Esophagus (tissue), 2 donors: ENCODE data around the gene COMMD1. TPM values are rescaled to one million over a fixed set of nuclear protein-coding genes. Genes with fewer than 3 reads are reported as not detected.
"Not testable (repeated sequence)": the region's sequence is repeated elsewhere in the genome, so short reads cannot be mapped to it uniquely, and the experiment has no call there.

Source experiments
- H3K27ac ChIP-seq, 2 donors: one replicate each; pipeline ENCODE4 v1.5.1; 2013; ENCODE audit warnings: low read depth in 2 of 2, mild to moderate bottlenecking in 2 of 2, inconsistent platforms in 1 of 2, low read length in 1 of 2, moderate library complexity in 1 of 2
- H3K27me3 ChIP-seq, 2 donors: one replicate each; pipeline ENCODE4 v1.6.1; 2013; ENCODE audit warnings: low read length in 2 of 2, control low read depth in 1 of 2, mild to moderate bottlenecking in 1 of 2; ENCODE audit not compliant: insufficient read depth in 2 of 2, control insufficient read depth in 1 of 2
- H3K36me3 ChIP-seq, 2 donors: one replicate each; pipeline ENCODE4 v1.6.1; 2013; ENCODE audit warnings: low read length in 1 of 2; ENCODE audit not compliant: control insufficient read depth in 2 of 2, insufficient read depth in 2 of 2
- H3K4me1 ChIP-seq, 2 donors: one replicate each; pipeline ENCODE4 v1.6.1; 2013; ENCODE audit warnings: low read length in 1 of 2; ENCODE audit not compliant: control insufficient read depth in 2 of 2, insufficient read depth in 2 of 2
- H3K4me3 ChIP-seq, 2 donors: one replicate each; pipeline ENCODE4 v1.5.1; 2013; ENCODE audit warnings: low read length in 2 of 2, mild to moderate bottlenecking in 2 of 2, low read depth in 1 of 2, moderate library complexity in 1 of 2
- H3K9me3 ChIP-seq, 2 donors: one replicate each; pipeline ENCODE4 v1.6.1; 2013; ENCODE audit warnings: mild to moderate bottlenecking in 2 of 2, low read depth in 1 of 2, low read length in 1 of 2, moderate library complexity in 1 of 2; ENCODE audit not compliant: control insufficient read depth in 2 of 2, insufficient read depth in 1 of 2
- WGBS, 2 donors: extraction: QIAGEN DNeasy Blood & Tissue Kit; methylation state at CpG; one replicate each; pipeline ENCODE4 v1.1.7; 2013; 5-methylcytosine and 5-hydroxymethylcytosine counted together
- polyA plus RNA-seq, 2 donors: library from polyadenylated mRNA; stranded (reverse); fragments of 200-250 nt; gene quantifications; one replicate each; pipeline ENCODE4 v1.2.3, GENCODE V29; 2013
- donor health status: healthy with polysubstance abuse.
- donor health status: Bipolar disorder and iron deficiency.

The COMMD1 gene
- polyA plus RNA-seq, 2 donors = 36.7 to 49.2 TPM

- Histone ChIP-seq H3K9me3 (no peaks in the 10 kb centered on the region), H3K27me3 (no peaks in the 10 kb centered on the region), H3K36me3 (no peaks in the 10 kb centered on the region), H3K4me3 (no peak overlapping the region), H3K4me1 (peaks cover 0 to 4% of the 10 kb centered on the region in 2 donors), H3K27ac (no peak overlapping the region)
- WGBS, 2 donors = 71 to 82% methylated on average over 4 of the region's 4 CpGs
These were observed 205.0 kb downstream of the COMMD1 start for GRCh38 chr2:62110415-62111025.

- peaks cover 0 to 4% of the 10 kb centered on the region in 2 donors for H3K4me1 ChIP-seq
- no peaks in the 10 kb centered on the region for H3K27me3 ChIP-seq
- no peak overlapping the region for H3K27ac ChIP-seq
- H3K9me3 ChIP-seq = no peaks in the 10 kb centered on the region
- no peaks in the 10 kb centered on the region for H3K36me3 ChIP-seq
- WGBS, 2 donors = 33 to 59% methylated on average over 2 of the region's 2 CpGs
- no peak overlapping the region for H3K4me3 ChIP-seq
These were observed 206.7 kb downstream of the COMMD1 start for GRCh38 chr2:62112179-62112578.

- peaks cover 0 to 4% of the 10 kb centered on the region in 2 donors for H3K4me1 ChIP-seq
- H3K27ac ChIP-seq = no peak overlapping the region
- H3K9me3 ChIP-seq = no peaks in the 10 kb centered on the region
- no peaks in the 10 kb centered on the region for H3K36me3 ChIP-seq
- WGBS, 2 donors = 78 to 88% methylated on average over 5 of the region's 5 CpGs
- H3K4me3 ChIP-seq = no peak overlapping the region
- H3K27me3 ChIP-seq = no peaks in the 10 kb centered on the region
These were observed 209.1 kb downstream of the COMMD1 start for GRCh38 chr2:62114564-62114963.

- Histone ChIP-seq H3K9me3 (no peaks in the 10 kb centered on the region), H3K4me3 (no peak overlapping the region), H3K36me3 (no peaks in the 10 kb centered on the region), H3K27ac (no peak overlapping the region), H3K27me3 (no peaks in the 10 kb centered on the region), H3K4me1 (peaks cover 0 to 4% of the 10 kb centered on the region in 2 donors)
- WGBS, 2 donors = 87 to 89% methylated on average over 3 of the region's 3 CpGs
These were observed 211.5 kb downstream of the COMMD1 start for GRCh38 chr2:62116983-62117382.

GRCh38 chr2:62118160-62118559 is 212.7 kb downstream of the COMMD1 start:
- Histone ChIP-seq H3K36me3 (no peaks in the 10 kb centered on the region), H3K4me1 (peaks cover 0 to 4% of the 10 kb centered on the region in 2 donors), H3K9me3 (no peaks in the 10 kb centered on the region), H3K4me3 (no peak overlapping the region), H3K27ac (no peak overlapping the region), H3K27me3 (no peaks in the 10 kb centered on the region)

GRCh38 chr2:62119311-62119974 is 214.0 kb downstream of the COMMD1 start:
- no peaks in the 10 kb centered on the region for H3K27me3 ChIP-seq
- no peak overlapping the region for H3K27ac ChIP-seq
- H3K9me3 ChIP-seq = no peaks in the 10 kb centered on the region
- peaks cover 0 to 3% of the 10 kb centered on the region in 2 donors for H3K4me1 ChIP-seq
- H3K4me3 ChIP-seq = no peak overlapping the region
- no peaks in the 10 kb centered on the region for H3K36me3 ChIP-seq

- not testable (repeated sequence) for H3K27ac ChIP-seq, H3K36me3 ChIP-seq
- WGBS, 2 donors = 97 to 99% methylated on average over 2 of the region's 2 CpGs
These were observed 220.8 kb downstream of the COMMD1 start for GRCh38 chr2:62126239-62126638.

GRCh38 chr2:62133320-62133823 is 227.9 kb downstream of the COMMD1 start:
- Histone ChIP-seq H3K9me3 (peaks cover 0 to 2% of the 10 kb centered on the region in 2 donors), H3K4me1 (no peaks in the 10 kb centered on the region), H3K4me3 (no peak overlapping the region), H3K27me3 (peaks cover 0 to 2% of the 10 kb centered on the region in 2 donors), H3K27ac (no peak overlapping the region), H3K36me3 (no peaks in the 10 kb centered on the region)
- WGBS, 2 donors = 98 to 100% methylated on average over 2 of the region's 2 CpGs

More at GRCh38 chr2:62126239-62126638, 220.8 kb downstream of the COMMD1 start:
- not testable (repeated sequence) for H3K27me3 ChIP-seq, H3K4me3 ChIP-seq, H3K9me3 ChIP-seq, H3K4me1 ChIP-seq

- H3K4me1 ChIP-seq = no peaks in the 10 kb centered on the region
- no peak overlapping the region for H3K27ac ChIP-seq
- H3K4me3 ChIP-seq = no peak overlapping the region
- no peaks in the 10 kb centered on the region for H3K27me3 ChIP-seq
- 86 to 89% methylated on average over 3 of the region's 3 CpGs for WGBS, 2 donors
- H3K36me3 ChIP-seq = no peaks in the 10 kb centered on the region
- peaks cover 0 to 2% of the 10 kb centered on the region in 2 donors for H3K9me3 ChIP-seq
These were observed 231.7 kb downstream of the COMMD1 start for GRCh38 chr2:62136956-62137830.
